Measurements from ENCODE around the gene LLCFC1. TPM values are rescaled to one million over a fixed set of nuclear protein-coding genes. Genes with fewer than 3 reads are reported as not detected.

LLCFC1 gene
- total RNA-seq, 1 donor from 2014 or later: not detected

DNA sequence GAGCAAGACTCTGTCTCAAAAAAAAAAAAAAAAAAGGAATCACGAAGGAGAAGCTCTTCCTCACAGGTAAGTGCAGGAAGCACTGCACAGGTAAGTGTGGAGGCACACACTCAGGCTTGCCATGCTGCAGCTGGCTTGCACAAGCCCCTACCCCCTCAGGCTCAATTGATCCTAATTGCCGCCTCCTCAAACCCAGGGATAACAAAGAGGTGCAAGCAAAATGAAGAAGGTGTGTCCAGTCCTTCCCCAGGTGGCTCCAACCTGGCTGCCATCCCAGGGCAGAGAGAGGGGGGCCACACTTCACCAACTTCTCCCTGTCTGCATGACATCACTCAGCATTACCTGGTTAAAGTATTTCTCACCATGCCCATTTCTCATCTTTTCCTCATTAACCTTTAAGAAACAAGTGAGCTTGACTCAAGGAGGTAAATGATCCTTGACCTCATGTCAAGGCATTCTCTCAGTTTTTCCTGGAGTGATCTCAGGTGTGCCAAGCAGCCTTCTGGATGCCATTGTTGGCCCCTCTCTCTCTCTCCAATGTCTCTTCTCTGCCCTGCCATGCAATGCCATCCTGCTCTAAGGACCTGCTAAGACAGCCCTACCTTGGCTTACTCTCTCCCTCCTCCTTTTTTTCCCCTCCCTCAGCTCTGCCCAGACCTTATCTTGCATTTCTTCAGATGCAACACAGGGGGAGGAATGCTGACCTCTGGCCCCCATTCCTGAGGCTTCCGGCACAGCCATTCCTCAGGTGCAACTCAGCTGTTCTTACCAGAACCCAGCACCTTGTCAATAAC is 40.7 kb upstream of the LLCFC1 start:
- H3K4me1 Mint-ChIP-seq (ENCODE audit: low read depth): no peaks in the 10 kb centered on the region
- no peaks in the 10 kb centered on the region for H3K9me3 Mint-ChIP-seq (ENCODE audit: low read depth)
- peaks cover 32% of the 10 kb centered on the region for H3K27me3 Mint-ChIP-seq (ENCODE audit: low read depth)
- H3K4me3 Mint-ChIP-seq (ENCODE audit: unreplicated experiment): no peak overlapping the region
- TF ChIP-seq, protein P1, sequence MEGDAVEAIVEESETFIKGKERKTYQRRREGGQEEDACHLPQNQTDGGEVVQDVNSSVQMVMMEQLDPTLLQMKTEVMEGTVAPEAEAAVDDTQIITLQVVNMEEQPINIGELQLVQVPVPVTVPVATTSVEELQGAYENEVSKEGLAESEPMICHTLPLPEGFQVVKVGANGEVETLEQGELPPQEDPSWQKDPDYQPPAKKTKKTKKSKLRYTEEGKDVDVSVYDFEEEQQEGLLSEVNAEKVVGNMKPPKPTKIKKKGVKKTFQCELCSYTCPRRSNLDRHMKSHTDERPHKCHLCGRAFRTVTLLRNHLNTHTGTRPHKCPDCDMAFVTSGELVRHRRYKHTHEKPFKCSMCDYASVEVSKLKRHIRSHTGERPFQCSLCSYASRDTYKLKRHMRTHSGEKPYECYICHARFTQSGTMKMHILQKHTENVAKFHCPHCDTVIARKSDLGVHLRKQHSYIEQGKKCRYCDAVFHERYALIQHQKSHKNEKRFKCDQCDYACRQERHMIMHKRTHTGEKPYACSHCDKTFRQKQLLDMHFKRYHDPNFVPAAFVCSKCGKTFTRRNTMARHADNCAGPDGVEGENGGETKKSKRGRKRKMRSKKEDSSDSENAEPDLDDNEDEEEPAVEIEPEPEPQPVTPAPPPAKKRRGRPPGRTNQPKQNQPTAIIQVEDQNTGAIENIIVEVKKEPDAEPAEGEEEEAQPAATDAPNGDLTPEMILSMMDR (IDR thresholded peaks at IDR 0.05): no peak
- H3K27ac Mint-ChIP-seq (ENCODE audit: unreplicated experiment): no peak overlapping the region
- H3K36me3 Mint-ChIP-seq (ENCODE audit: low read depth): no peaks in the 10 kb centered on the region
- DNase-seq (ENCODE audit: low spot score): no peak

DNA sequence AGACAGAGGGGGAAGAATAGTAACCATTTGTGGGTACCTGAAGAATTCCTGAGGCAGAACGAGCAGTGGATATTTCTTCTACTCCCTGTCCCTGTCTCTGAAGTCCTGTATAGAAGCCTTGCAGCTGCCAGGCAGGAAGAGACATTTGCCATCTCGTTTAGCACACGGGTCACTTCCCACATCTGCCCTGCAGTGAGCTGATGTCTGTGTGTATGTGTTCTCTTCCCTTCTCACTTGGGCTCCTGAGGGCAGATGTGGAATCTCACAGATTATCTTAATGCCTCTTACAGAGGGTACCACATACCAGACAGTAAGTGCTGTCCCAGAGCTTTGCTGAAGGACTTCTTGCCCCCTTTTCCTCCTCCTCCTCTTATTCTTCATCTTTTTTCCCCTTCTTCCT is 39.6 kb upstream of the LLCFC1 start:
- Mint-ChIP-seq H3K27me3 (ENCODE audit: low read depth) (peaks cover 30% of the 10 kb centered on the region), H3K36me3 (ENCODE audit: low read depth) (no peaks in the 10 kb centered on the region), H3K4me3 (ENCODE audit: unreplicated experiment) (no peak overlapping the region), H3K9me3 (ENCODE audit: low read depth) (no peaks in the 10 kb centered on the region), H3K27ac (ENCODE audit: unreplicated experiment) (no peak overlapping the region), H3K4me1 (ENCODE audit: low read depth) (no peaks in the 10 kb centered on the region)
- TF ChIP-seq, protein P1 (IDR thresholded peaks at IDR 0.05): no peak
- DNase-seq (ENCODE audit: low spot score): no peak

DNA sequence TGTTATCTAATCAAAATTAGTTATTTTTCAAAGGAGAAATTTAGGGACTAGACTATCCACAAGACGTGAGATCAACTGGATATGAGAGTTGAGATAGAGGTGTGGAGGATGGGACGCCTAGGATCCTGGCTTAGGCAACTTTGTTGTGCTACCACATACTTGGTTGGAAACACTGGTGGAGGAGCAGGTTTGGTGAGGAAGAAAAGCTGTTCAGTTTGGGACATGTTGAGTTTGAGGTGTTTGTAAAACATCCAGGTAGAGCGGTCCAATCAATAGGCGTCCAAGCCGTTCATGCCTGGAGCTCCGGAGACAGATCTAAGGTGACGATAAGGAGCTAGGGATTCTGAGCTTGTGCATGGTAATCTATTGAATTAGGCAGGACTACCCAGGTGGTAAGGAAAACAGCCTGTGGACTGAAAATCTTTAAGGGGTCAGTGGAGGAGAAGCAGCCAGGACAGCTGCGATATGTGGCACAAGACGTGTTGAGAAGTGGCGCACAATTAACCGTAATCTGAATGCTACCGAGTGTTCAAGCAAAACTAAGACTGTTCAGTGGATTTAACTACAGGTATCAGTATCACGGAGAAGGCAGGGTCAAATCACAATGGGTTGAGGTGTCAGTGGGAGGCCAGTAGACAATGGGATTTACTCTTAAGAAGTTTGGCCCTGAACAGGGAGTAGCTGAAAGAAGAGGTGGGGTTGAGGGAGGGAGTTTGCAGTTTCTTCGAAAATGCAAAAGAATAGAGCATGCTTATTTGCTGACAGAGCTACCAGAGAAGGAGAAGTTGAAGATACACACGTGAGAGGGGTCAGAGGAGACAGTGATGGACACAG is 37.6 kb upstream of the LLCFC1 start:
- Mint-ChIP-seq H3K27me3 (ENCODE audit: low read depth) (peaks cover 19% of the 10 kb centered on the region), H3K4me1 (ENCODE audit: low read depth) (no peaks in the 10 kb centered on the region), H3K4me3 (ENCODE audit: unreplicated experiment) (no peak overlapping the region), H3K9me3 (ENCODE audit: low read depth) (peaks cover 2% of the 10 kb centered on the region), H3K36me3 (ENCODE audit: low read depth) (no peaks in the 10 kb centered on the region), H3K27ac (ENCODE audit: unreplicated experiment) (no peak overlapping the region)
- TF ChIP-seq, protein P1 (IDR thresholded peaks at IDR 0.05): no peak
- no peak for DNase-seq (ENCODE audit: low spot score)

DNA sequence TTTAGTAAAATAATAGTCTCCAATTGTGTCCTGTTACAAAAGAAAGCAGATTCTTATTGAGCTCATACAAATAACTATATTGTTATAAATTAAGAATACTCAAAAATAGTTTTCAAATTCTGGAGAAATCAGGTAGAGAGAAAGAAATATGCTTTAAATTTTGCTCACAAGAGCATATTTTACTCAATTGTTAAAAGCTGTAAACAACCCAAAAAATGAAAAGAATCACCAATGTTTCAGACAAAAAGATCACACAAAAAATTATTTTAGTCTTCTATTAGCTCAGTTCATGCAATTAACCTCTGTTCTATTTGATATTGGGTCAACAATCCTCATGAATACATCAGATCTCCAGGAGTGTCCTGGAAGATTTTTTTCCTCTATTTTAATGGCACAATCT is 35.2 kb upstream of the LLCFC1 start:
- TF ChIP-seq, protein P1 (IDR thresholded peaks at IDR 0.05): no peak
- no peaks in the 10 kb centered on the region for H3K4me1 Mint-ChIP-seq (ENCODE audit: low read depth)
- peaks cover 4% of the 10 kb centered on the region for H3K27me3 Mint-ChIP-seq (ENCODE audit: low read depth)

DNA sequence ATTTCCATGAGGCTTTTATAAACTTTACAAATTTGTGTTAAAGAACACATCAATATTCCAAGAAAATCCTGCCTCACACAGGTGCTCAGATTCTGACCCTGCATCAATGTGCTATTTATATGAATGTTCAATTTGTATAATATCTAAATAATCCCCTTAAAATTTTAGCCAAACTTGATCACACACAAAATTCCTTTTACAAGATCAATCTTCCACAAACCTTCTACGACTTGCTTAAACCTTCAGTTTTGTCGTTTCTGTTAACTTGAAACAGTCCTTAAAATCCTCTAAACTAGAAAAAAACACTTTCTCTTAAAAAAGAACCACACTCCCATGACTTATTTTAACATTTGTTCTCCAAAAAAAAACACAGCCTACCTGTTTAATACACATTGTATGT is 33.5 kb upstream of the LLCFC1 start:
- Mint-ChIP-seq H3K27me3 (ENCODE audit: low read depth) (peaks cover 4% of the 10 kb centered on the region), H3K4me3 (ENCODE audit: unreplicated experiment) (no peak overlapping the region), H3K27ac (ENCODE audit: unreplicated experiment) (no peak overlapping the region), H3K4me1 (ENCODE audit: low read depth) (no peaks in the 10 kb centered on the region), H3K36me3 (ENCODE audit: low read depth) (no peaks in the 10 kb centered on the region), H3K9me3 (ENCODE audit: low read depth) (peaks cover 2% of the 10 kb centered on the region)
- no peak for DNase-seq (ENCODE audit: low spot score)
- TF ChIP-seq, protein P1 (IDR thresholded peaks at IDR 0.05): no peak

More for the DNA sequence above, 35.2 kb upstream of the LLCFC1 start:
- H3K36me3 Mint-ChIP-seq (ENCODE audit: low read depth): no peaks in the 10 kb centered on the region
- no peak for DNase-seq (ENCODE audit: low spot score)
- H3K27ac Mint-ChIP-seq (ENCODE audit: unreplicated experiment): no peak overlapping the region
- no peak overlapping the region for H3K4me3 Mint-ChIP-seq (ENCODE audit: unreplicated experiment)
- H3K9me3 Mint-ChIP-seq (ENCODE audit: low read depth): peaks cover 2% of the 10 kb centered on the region
